NCI-H2196 treated with DMSO at 0.1 percent for 48 hours (cell line): ENCODE measurements around the gene SLX9.
"Not testable (repeated sequence)": the region's sequence is repeated elsewhere in the genome, so short reads cannot be mapped to it uniquely, and the experiment has no call there.

Experiments used
- DNase-seq: peaks from one replicate; lab custom pipeline; 2025; ENCODE audit not compliant: unreplicated experiment; lab: John Stamatoyannopoulos, UW

SLX9 gene

GRCh38 chr21:44928500-44929241, 11.2 kb upstream of the SLX9 start:
- not testable (repeated sequence) for DNase-seq

- DNase-seq, result no peak
Measured at GRCh38 chr21:44929242-44929798, 10.5 kb upstream of the SLX9 start.

GRCh38 chr21:44929799-44930542, 9.9 kb upstream of the SLX9 start:
- DNase-seq, result no peak

- DNase-seq, result no peak
Measured at GRCh38 chr21:44930543-44930981, 9.3 kb upstream of the SLX9 start.

- no peak for DNase-seq
Measured at GRCh38 chr21:44931137-44931500, 8.7 kb upstream of the SLX9 start.

GRCh38 chr21:44931501-44932407, 8.1 kb upstream of the SLX9 start:
- DNase-seq, result no peak

GRCh38 chr21:44932408-44933181, 7.2 kb upstream of the SLX9 start:
- DNase-seq, result no peak

- no peak for DNase-seq
Measured at GRCh38 chr21:44933199-44933917, 6.5 kb upstream of the SLX9 start.

GRCh38 chr21:44933918-44934260, 5.9 kb upstream of the SLX9 start:
- no peak for DNase-seq

- no peak for DNase-seq
Measured at GRCh38 chr21:44934276-44934675, 5.6 kb upstream of the SLX9 start.

GRCh38 chr21:44934797-44935532, 4.9 kb upstream of the SLX9 start:
- no peak for DNase-seq

GRCh38 chr21:44935533-44935927, 4.3 kb upstream of the SLX9 start:
- no peak for DNase-seq

- DNase-seq, result no peak
Measured at GRCh38 chr21:44938772-44939531, 877 bp upstream of the SLX9 start.

GRCh38 chr21:44940116-44940631, 345 bp downstream of the SLX9 start:
- no peak for DNase-seq

- DNase-seq, result no peak
Measured at GRCh38 chr21:44941567-44941966, 1.7 kb downstream of the SLX9 start.

GRCh38 chr21:44942566-44942965, 2.7 kb downstream of the SLX9 start:
- DNase-seq, result no peak

GRCh38 chr21:44943005-44943685, 3.3 kb downstream of the SLX9 start:
- no peak for DNase-seq
